Large intestine (tissue), 3 donors: Measurements from ENCODE around the gene CCNL2. TPM values are rescaled to one million over a fixed set of nuclear protein-coding genes. Genes with fewer than 3 reads are reported as not detected.

Source experiments
- DNase-seq, 2 donors: peaks; one replicate each; pipeline versions ENCODE4 v3.0.0 to v3.0.0-alpha.2; 2013
- H3K27ac ChIP-seq: one replicate; pipeline ENCODE4 v1.5.1; 2013; ENCODE audit warnings: low read length
- H3K27me3 ChIP-seq: 2 replicates; pipeline ENCODE4 v1.6.1; 2013; ENCODE audit warnings: low read length; ENCODE audit not compliant: control insufficient read depth, insufficient read depth
- H3K36me3 ChIP-seq: 2 replicates; pipeline ENCODE4 v1.6.1; 2013; ENCODE audit warnings: low read length; ENCODE audit not compliant: control insufficient read depth, insufficient read depth
- H3K4me1 ChIP-seq: one replicate; pipeline ENCODE4 v1.6.1; 2013; ENCODE audit warnings: low read length; ENCODE audit not compliant: control insufficient read depth, insufficient read depth
- H3K4me3 ChIP-seq: one replicate; pipeline ENCODE4 v1.5.1; 2013; ENCODE audit warnings: low read length
- H3K9me3 ChIP-seq: one replicate; pipeline ENCODE4 v1.6.1; 2013; ENCODE audit warnings: mild to moderate bottlenecking, low read depth, low read length, moderate library complexity; ENCODE audit not compliant: control insufficient read depth
- WGBS: methylation state at CpG from one replicate; pipeline ENCODE4 v1.1.5; 2013; ENCODE audit warnings: low lambda C conversion rate; ENCODE audit not compliant: insufficient coverage; 5-methylcytosine and 5-hydroxymethylcytosine counted together
- polyA plus RNA-seq: library from polyadenylated mRNA; unstranded; fragments of 120-200 nt; gene quantifications from one replicate; pipeline ENCODE4 v1.2.1, GENCODE V29; 2013

CCNL2 gene
- polyA plus RNA-seq, 1 donor: 285 TPM

- WGBS: no CpG with 5 or more reads among the region's 14 CpGs
- Histone ChIP-seq H3K4me1 (peaks cover 15% of the 10 kb centered on the region), H3K36me3 (no peaks in the 10 kb centered on the region), H3K27ac (no peak overlapping the region), H3K4me3 (no peak overlapping the region), H3K27me3 (no peaks in the 10 kb centered on the region), H3K9me3 (peaks cover 24% of the 10 kb centered on the region)
- DNase-seq: no peak
These were observed 34.9 kb downstream of the CCNL2 start for GRCh38 chr1:1364266-1364665.

- H3K27me3 ChIP-seq: no peaks in the 10 kb centered on the region
- no CpG with 5 or more reads among the region's 13 CpGs for WGBS
- no peak overlapping the region for H3K4me3 ChIP-seq
- no peaks in the 10 kb centered on the region for H3K36me3 ChIP-seq
- peak overlapping the region; percentile 44 for H3K27ac ChIP-seq
- DNase-seq: peak; percentile 51 to 59
- H3K9me3 ChIP-seq: peaks cover 19% of the 10 kb centered on the region
- peaks cover 26% of the 10 kb centered on the region for H3K4me1 ChIP-seq
These were observed 37.1 kb downstream of the CCNL2 start for GRCh38 chr1:1361982-1362423.

DNA sequence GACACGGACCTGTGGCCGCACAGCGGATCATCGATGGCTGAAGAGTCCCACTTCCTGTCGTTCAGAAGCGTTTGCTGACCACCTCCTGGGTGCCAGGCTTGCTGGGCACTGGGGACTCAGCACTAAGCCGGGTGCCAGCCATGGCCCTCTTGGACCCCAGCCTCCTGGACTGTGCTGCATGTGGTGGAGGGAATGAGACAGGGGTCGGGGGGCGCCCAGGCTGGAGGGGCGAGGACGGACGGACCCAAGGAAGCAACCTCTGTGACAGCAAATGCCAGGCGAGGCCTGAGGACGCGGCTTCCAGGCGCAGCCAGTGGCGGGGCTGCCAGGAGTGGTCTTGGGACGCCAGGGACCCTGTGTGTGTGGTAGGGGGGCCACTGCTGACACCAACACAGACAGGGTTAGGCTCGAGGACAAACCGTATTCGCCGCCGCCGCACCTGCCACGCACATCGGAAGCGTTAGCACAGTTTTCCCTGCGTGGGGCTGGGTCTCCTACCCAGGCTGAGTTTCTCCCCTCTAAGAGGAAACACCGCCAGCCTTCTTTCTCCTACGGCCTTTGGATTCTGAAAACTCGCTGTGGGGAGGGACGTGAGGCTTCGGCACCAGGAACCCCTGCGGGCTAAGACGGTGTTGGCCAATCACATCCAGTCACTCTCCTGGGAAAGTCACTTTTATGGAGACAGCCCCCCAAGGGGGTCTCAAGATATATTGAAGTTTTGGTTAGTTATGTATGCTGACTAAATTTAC lies 37.7 kb downstream of the CCNL2 start:
- Histone ChIP-seq H3K27ac (peak overlapping the region; percentile 44), H3K27me3 (no peaks in the 10 kb centered on the region), H3K36me3 (no peaks in the 10 kb centered on the region), H3K4me1 (peaks cover 30% of the 10 kb centered on the region), H3K4me3 (no peak overlapping the region), H3K9me3 (peaks cover 13% of the 10 kb centered on the region)
- no peak for DNase-seq
- WGBS: no CpG with 5 or more reads among the region's 35 CpGs

DNA sequence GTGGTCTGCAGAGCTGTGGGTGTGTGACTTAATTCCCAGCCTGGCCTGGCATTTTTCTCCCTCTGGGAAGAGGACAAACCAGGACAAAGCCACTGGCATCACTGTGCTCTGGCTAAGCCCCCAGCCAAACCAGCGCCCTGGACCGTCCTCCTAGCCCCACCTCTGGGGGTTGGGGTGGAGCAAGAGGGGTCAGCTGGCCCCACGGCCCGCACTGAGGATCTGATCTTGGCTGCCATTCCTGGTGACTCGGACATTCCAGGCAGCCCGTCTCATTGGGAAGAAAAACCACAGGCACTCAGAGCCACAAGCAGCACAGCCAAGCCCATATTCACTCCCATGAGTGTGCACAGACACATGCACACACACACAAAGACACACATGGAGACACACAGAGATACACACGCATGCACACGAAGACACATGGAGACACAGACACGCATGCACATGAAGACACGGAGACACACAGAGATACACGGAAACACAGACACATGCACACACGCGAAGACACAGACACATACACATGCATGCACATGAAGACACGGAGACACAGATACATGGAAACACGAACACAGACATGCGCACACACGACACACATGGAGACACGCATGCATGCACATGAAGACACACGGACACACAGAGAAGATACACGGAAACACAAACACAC lies 38.5 kb downstream of the CCNL2 start:
- no peak for DNase-seq
- H3K27ac ChIP-seq: peak overlapping the region; percentile 85
- H3K9me3 ChIP-seq: peaks cover 6% of the 10 kb centered on the region
- H3K4me1 ChIP-seq: peaks cover 30% of the 10 kb centered on the region
- WGBS: 100% methylated on average over 1 of the region's 20 CpGs
- no peak overlapping the region for H3K4me3 ChIP-seq
- H3K27me3 ChIP-seq: no peaks in the 10 kb centered on the region
- H3K36me3 ChIP-seq: no peaks in the 10 kb centered on the region

DNA sequence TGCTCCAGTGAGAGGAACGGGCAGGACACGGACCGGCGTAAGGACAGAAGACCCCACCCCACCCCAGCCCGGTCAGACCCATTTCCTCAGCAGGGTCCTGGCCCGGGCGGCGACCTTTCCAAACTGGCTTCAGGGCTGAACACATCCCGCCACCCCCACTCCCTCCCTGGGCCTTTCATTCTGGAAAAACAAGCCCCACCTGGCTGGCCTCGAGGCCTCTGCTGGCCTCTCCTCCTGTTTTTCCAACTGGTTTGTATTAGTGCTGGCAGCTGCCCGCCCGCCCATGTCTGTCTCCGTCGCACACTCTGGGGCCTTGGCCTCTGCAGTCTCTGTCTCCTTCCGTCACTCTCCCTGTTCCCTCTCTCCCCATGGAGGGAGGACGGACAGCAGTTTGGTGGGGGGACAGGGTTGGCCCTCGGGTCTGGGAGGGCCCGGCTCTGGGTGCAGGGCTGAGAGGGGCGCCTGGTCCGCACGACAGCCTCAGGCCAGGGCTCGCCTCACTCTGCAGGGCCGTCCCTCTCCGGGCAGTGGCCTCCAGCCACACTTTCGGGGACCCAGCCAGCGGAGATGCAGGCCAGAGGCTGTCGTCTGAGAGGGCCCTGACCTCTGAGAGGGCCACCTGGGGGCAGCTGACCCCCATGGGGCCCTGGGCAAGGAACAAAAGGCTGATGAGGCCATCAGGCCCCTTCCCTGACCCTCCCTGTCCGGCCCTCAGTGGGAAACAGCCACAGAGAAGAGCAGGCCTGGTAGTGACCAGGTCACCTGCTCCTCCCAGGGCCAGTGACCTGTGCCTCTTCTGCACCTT lies 39.3 kb downstream of the CCNL2 start:
- peaks cover 30% of the 10 kb centered on the region for H3K4me1 ChIP-seq
- DNase-seq: no peak
- H3K9me3 ChIP-seq: peaks cover 6% of the 10 kb centered on the region
- no CpG with 5 or more reads among the region's 28 CpGs for WGBS
- H3K36me3 ChIP-seq: no peaks in the 10 kb centered on the region
- peak overlapping the region; percentile 85 for H3K27ac ChIP-seq
- H3K4me3 ChIP-seq: no peak overlapping the region
- no peaks in the 10 kb centered on the region for H3K27me3 ChIP-seq

- no CpG with 5 or more reads among the region's 6 CpGs for WGBS
- peak overlapping the region; percentile 73 for H3K4me3 ChIP-seq
- H3K36me3 ChIP-seq: peaks cover under 1% of the 10 kb centered on the region
These were observed 39.8 kb downstream of the CCNL2 start for GRCh38 chr1:1359308-1359663.

GRCh38 chr1:1358433-1359271 lies 40.5 kb downstream of the CCNL2 start, which contains the start of gene MXRA8:
Gene MXRA8, minus strand, starts transcription at chr1:1358555. Its CDS starts 51 bp downstream, at chr1:1358504.
- H3K9me3 ChIP-seq: peaks cover 6% of the 10 kb centered on the region
- peaks cover 7% of the 10 kb centered on the region for H3K36me3 ChIP-seq
- DNase-seq: peak; percentile 96 to 98
- no peaks in the 10 kb centered on the region for H3K27me3 ChIP-seq
- H3K4me3 ChIP-seq: peak within 1 kb of the TSS; percentile 73
- H3K4me1 ChIP-seq: peaks cover 37% of the 10 kb centered on the region
- WGBS: no CpG with 5 or more reads among the region's 29 CpGs
- H3K27ac ChIP-seq: peak within 1 kb of the TSS; percentile 85

More at GRCh38 chr1:1359308-1359663, 39.8 kb downstream of the CCNL2 start:
- Histone ChIP-seq H3K27me3 (no peaks in the 10 kb centered on the region), H3K27ac (peak overlapping the region; percentile 85), H3K4me1 (peaks cover 30% of the 10 kb centered on the region), H3K9me3 (peaks cover 6% of the 10 kb centered on the region)
- no peak for DNase-seq

GRCh38 chr1:1357871-1358432 lies 41.2 kb downstream of the CCNL2 start:
- Histone ChIP-seq H3K4me3 (peak overlapping the region; percentile 73), H3K36me3 (peaks cover 14% of the 10 kb centered on the region), H3K9me3 (peaks cover 6% of the 10 kb centered on the region), H3K27me3 (no peaks in the 10 kb centered on the region), H3K4me1 (peaks cover 43% of the 10 kb centered on the region), H3K27ac (peak overlapping the region; percentile 85)
- DNase-seq: peak; percentile 53 to 73
- no CpG with 5 or more reads among the region's 18 CpGs for WGBS

- Histone ChIP-seq H3K27ac (peak overlapping the region; percentile 85), H3K4me1 (peaks cover 53% of the 10 kb centered on the region), H3K36me3 (peaks cover 22% of the 10 kb centered on the region), H3K9me3 (peaks cover 6% of the 10 kb centered on the region), H3K4me3 (peak overlapping the region; percentile 73), H3K27me3 (no peaks in the 10 kb centered on the region)
- DNase-seq: no peak
- no CpG with 5 or more reads among the region's 26 CpGs for WGBS
These were observed 42.2 kb downstream of the CCNL2 start for GRCh38 chr1:1356796-1357401.
